HL-60/S4 (cell line): ENCODE measurements around the gene CRYGN.

Source experiments
- in situ Hi-C: fragments of 300-500 bp; cut with MboI; formaldehyde crosslinking; loops from 2 replicates; pipeline ENCODE4 v1.14.3; 2022; ENCODE audit warnings: low sequenced_read_pairs

The CRYGN gene

GRCh38 chr7:151381348-151382078, 58.4 kb downstream of the CRYGN start:
- in situ Hi-C loops, result no loop called here

GRCh38 chr7:151381098-151381347, 58.9 kb downstream of the CRYGN start:
- in situ Hi-C loops, result no loop called here

- in situ Hi-C loops, result no loop called here
These were observed 59.5 kb downstream of the CRYGN start for GRCh38 chr7:151380199-151381097.

GRCh38 chr7:151379534-151380198, 60.3 kb downstream of the CRYGN start:
- in situ Hi-C loops, result loop anchor here (10.0 kb wide), 1 partner anchor 65 kb away; the partner anchor contains the start of gene CRYGN

- in situ Hi-C loops, result loop anchor here (10.0 kb wide), 1 partner anchor 66 kb away; the partner anchor contains the start of gene CRYGN
These were observed 60.8 kb downstream of the CRYGN start for GRCh38 chr7:151379193-151379520.
